ENCODE data around the gene MFN2. TPM values are rescaled to one million over a fixed set of nuclear protein-coding genes. Genes with fewer than 3 reads are reported as not detected.

Gene MFN2
- total RNA-seq, 2 experiments from 2014 or later, result 57.7 to 67.5 TPM

DNA sequence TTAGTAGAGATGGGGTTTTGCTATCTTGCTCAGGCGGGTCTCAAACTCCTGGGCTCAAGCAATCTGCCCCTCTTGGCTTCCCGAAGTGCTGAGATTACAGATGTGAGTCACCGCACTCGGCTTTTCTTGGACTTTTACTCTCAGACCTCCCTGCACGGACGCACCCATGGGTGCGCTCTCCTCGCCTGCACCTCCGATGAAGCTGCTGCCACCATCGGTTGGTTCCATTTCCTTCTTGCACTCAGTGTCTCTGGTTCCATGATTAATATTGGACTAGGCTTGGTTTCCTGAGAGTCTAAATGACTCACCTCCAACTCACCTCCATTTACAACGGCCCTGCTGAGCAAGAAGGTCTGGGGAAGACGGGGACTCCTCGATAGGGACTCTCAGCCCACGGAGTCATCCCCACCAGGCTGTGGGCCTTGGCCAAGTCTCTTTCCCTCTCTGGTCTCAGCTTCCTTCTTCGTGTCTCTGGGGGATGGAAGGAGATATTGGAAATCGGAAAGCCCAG is 76.1 kb downstream of the MFN2 start:
- H3K27me3 Mint-ChIP-seq, result peaks cover 7% of the 10 kb centered on the region
- CTCF ChIA-PET, result interaction anchor here (1.4 to 6.4 kb wide), 5 partner anchors 9 to 233 kb away, joined by 4 to 50 read pairs (median 8); no protein-coding TSS in a partner anchor
- no peak overlapping the region for H3K4me3 Mint-ChIP-seq
- peaks cover 82% of the 10 kb centered on the region for H3K4me1 Mint-ChIP-seq
- H3K9me3 Mint-ChIP-seq (ENCODE audit: low read depth), result no peaks in the 10 kb centered on the region
- H3K36me3 Mint-ChIP-seq, result no peaks in the 10 kb centered on the region
- ATAC-seq (peak; percentile 61), DNase-seq (peak; percentile 81)
- H3K27ac Mint-ChIP-seq, result peak overlapping the region; percentile 66

DNA sequence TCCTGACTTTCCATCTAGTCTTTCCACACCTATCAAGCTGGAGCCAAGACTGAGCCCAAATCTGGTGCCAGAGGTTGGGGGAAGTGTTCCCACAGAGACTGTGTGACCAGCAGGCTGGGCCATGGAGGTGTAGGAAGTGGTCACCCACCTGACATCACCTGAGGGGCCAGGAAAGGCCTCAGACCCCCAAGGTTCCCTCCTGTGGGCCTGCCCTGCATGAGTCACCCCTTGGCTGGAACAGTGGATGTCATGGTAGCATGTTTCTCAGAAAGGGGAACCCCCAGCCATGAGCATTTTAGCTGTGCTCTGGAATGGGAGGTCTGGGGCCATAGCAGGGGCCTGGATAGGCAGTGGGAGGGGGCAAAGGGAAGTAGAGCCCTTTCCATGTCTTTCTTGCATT is 77.1 kb downstream of the MFN2 start:
- H3K27ac Mint-ChIP-seq, result peak overlapping the region; percentile 66
- CTCF ChIA-PET, result interaction anchor here (1.2 to 6.4 kb wide), 6 partner anchors 10 to 232 kb away, joined by 4 to 50 read pairs (median 6); no protein-coding TSS in a partner anchor
- peak; percentile 52 for ATAC-seq

DNA sequence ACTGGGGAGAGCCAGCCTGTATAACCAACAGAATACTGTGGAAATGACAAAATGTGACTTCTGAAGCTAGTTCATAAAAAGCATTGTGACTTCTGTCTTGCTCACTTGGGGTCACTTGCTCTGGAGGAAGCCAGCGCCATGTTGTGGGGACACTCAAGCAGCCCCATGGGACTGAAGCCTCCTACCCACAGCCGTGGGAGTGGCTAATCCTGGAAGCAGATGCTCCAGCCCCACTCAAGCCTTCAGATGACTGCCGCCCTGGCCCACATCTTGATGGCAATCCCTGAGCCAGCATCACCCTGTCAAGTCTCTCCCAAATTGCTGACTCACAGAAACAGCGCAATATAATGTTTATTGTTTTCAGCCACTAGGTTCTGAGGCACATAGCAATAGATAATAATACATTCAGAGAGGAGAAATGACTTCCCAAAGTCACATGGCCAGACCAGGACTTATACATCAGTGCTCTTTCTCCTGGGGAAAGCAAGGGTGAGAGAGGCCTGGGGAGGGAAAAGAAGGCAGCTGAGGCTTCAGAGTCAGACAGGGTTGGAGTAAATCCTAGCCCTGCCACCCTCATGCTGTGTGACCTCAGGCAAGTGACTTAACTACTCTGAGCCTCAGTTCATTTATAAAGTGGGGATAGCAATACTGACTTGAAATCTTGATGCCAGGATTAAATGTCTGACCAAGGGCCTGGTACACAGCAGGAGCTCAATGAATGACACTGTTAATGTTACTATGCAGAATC is 77.9 kb downstream of the MFN2 start:
- H3K27ac Mint-ChIP-seq, result no peak overlapping the region
- H3K9me3 Mint-ChIP-seq (ENCODE audit: low read depth), result no peaks in the 10 kb centered on the region
- CTCF ChIA-PET, result interaction anchor here (1.2 to 6.4 kb wide), 4 partner anchors 9 to 21 kb away, joined by 4 to 50 read pairs (median 8); no protein-coding TSS in a partner anchor
- DNase-seq (no peak), ATAC-seq (no peak)
- no peaks in the 10 kb centered on the region for H3K36me3 Mint-ChIP-seq
- peaks cover 11% of the 10 kb centered on the region for H3K27me3 Mint-ChIP-seq
- H3K4me3 Mint-ChIP-seq, result no peak overlapping the region
- H3K4me1 Mint-ChIP-seq, result peaks cover 75% of the 10 kb centered on the region

More for the DNA sequence above, 77.1 kb downstream of the MFN2 start:
- no peaks in the 10 kb centered on the region for H3K36me3 Mint-ChIP-seq
- no peak overlapping the region for H3K4me3 Mint-ChIP-seq
- peaks cover 77% of the 10 kb centered on the region for H3K4me1 Mint-ChIP-seq
- no peaks in the 10 kb centered on the region for H3K9me3 Mint-ChIP-seq (ENCODE audit: low read depth)
- H3K27me3 Mint-ChIP-seq, result peaks cover 7% of the 10 kb centered on the region
- peak; percentile 77 for DNase-seq

DNA sequence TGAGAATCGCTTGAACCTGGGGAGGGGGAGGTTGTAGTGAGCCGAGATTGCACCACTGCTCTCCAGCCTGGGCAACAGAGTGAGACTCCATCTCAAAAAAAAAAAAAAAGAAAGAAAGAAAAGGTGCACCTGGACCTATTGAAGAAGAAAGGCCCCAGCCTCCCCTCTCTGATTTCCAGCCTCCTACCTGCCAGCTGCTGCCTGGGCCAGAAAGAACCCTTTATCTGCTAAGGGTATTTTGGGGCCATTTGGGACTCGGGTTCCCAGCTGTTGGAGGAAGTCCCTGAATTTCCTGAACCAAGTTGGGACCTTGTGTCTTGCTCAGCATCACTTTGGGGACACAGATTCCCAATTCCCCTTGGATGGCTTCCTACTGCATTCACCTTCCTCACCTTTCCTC is 79.0 kb downstream of the MFN2 start:
- no peak for ATAC-seq
- no peaks in the 10 kb centered on the region for H3K36me3 Mint-ChIP-seq
- CTCF ChIA-PET, result interaction anchor here (1.0 to 6.4 kb wide), 2 partner anchors 8 to 20 kb away, joined by 3 to 50 read pairs; no protein-coding TSS in a partner anchor
- H3K4me1 Mint-ChIP-seq, result peaks cover 77% of the 10 kb centered on the region
- no peak overlapping the region for H3K4me3 Mint-ChIP-seq
- no peak for DNase-seq
- no peaks in the 10 kb centered on the region for H3K9me3 Mint-ChIP-seq (ENCODE audit: low read depth)
- H3K27ac Mint-ChIP-seq, result no peak overlapping the region
- peaks cover 18% of the 10 kb centered on the region for H3K27me3 Mint-ChIP-seq

DNA sequence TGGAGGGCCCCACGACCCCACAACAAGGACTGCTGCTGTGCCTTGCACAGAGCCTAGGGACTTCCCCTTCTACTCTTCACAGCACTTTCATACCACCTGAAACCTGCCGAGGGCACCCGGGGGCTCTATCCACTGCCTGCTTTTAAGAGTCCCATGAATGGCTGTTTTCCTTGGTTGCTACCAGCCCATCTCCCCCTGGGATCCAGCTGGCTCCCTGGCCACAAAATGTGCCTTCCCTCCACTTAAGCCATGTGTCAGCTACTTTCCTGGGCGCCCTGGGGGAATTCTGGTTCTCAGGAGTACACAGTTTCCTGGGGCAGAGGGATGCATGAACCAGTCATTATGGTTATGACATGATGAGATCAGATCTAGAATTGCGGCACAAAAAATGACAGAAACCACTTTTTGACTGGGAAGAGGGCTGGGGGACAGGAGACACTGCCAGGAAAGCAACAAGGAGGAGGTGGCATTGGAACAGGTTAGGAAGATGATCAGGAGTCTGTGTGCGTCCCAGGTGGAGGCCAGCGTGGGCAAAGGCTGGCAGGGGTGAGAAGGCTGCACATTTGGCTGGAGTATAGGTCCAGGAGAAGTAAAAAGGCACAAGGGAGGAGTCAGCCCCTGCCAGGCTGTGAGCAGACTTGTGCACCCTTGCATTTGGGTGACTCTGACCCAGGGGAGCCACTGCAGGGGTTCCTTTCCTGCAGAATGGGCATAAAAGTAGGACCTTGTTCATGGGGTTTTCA is 79.6 kb downstream of the MFN2 start:
- ATAC-seq (no peak), DNase-seq (no peak)
- H3K9me3 Mint-ChIP-seq (ENCODE audit: low read depth), result no peaks in the 10 kb centered on the region
- peaks cover 76% of the 10 kb centered on the region for H3K4me1 Mint-ChIP-seq
- CTCF ChIA-PET, result interaction anchor here (1.0 to 6.4 kb wide), 3 partner anchors 7 to 20 kb away, joined by 3 to 50 read pairs (median 3); no protein-coding TSS in a partner anchor
- no peaks in the 10 kb centered on the region for H3K36me3 Mint-ChIP-seq
- peaks cover 23% of the 10 kb centered on the region for H3K27me3 Mint-ChIP-seq
- peak overlapping the region; percentile 30 for H3K27ac Mint-ChIP-seq
- peak overlapping the region; percentile 5 for H3K4me3 Mint-ChIP-seq

DNA sequence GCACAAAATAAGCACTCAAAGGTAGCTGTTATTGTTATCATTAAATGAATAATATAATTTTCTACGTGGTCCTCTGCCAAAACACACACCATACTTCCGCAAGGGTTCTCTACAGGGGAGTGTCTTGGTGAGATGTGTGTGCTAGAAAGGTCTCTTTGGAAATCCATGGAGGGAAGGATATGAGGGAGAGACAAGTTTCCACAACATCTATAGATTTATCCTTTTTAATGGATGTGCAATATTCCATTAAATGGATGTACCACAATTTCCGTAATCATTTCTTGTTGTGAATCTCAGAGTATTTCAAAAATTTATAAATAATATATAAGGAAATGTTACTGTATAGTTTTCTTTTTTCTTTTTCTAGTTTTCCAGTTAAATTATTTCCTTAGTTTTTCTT is 80.3 kb downstream of the MFN2 start:
- Mint-ChIP-seq H3K4me3 (no peak overlapping the region), H3K4me1 (peaks cover 71% of the 10 kb centered on the region), H3K27me3 (peaks cover 23% of the 10 kb centered on the region), H3K9me3 (ENCODE audit: low read depth) (no peaks in the 10 kb centered on the region), H3K36me3 (no peaks in the 10 kb centered on the region), H3K27ac (no peak overlapping the region)
- ATAC-seq, result no peak
- CTCF ChIA-PET, result interaction anchor here (1.3 kb wide), 1 partner anchor 13 kb away, joined by 3 read pairs; no protein-coding TSS in a partner anchor
- DNase-seq, result no peak

Small RNAs within 50 kb of the gene (microRNA-seq; reads per million reads assigned to microRNA genes)
- gene MIR6729, result not detected

Other genes starting within 250 kb of the MFN2 start
- gene AGTRAP, start 244.3 kb upstream of the MFN2 start, total RNA-seq, result 10 to 100 TPM; 45.5 to 59.9 TPM
- not detected for gene C1orf167, start 218.3 kb upstream of the MFN2 start, total RNA-seq
- gene MTHFR, start 174.5 kb upstream of the MFN2 start, total RNA-seq, result 10 to 100 TPM; 24.1 to 30.0 TPM
- gene CLCN6, start 174.3 kb upstream of the MFN2 start, total RNA-seq, result 10 to 100 TPM; 20.0 to 21.1 TPM
- gene NPPA, start 132.7 kb upstream of the MFN2 start, total RNA-seq, result not detected
- gene NPPB, start 121.5 kb upstream of the MFN2 start, total RNA-seq, result not detected
- 10 to 100 TPM; 44.2 to 44.6 TPM for gene KIAA2013, start 54.0 kb upstream of the MFN2 start, total RNA-seq
- 10 to 100 TPM; 17.6 to 20.8 TPM for gene PLOD1, start 45.7 kb upstream of the MFN2 start, total RNA-seq
- gene MIIP, start 39.1 kb downstream of the MFN2 start, total RNA-seq, result 10 to 100 TPM; 41.4 to 59.3 TPM
- gene TNFRSF8, start 82.9 kb downstream of the MFN2 start, total RNA-seq, result 10 to 100 TPM in 1 of 2 experiments, 1 to 10 TPM in 1; 3.8 to 14.8 TPM
- gene TNFRSF1B, start 186.5 kb downstream of the MFN2 start, total RNA-seq, result 100 to 1,000 TPM; 294 to 370 TPM
- 10 to 100 TPM; 34.6 to 38.3 TPM for gene VPS13D, start 249.6 kb downstream of the MFN2 start, total RNA-seq

Data from activated CD8-positive, alpha-beta memory T cell treated with anti-CD3 and anti-CD28 coated beads, Interleukin-2, amount 10 ng/mL, durations not matched to agents 7 days and 5 days (primary cell).